GM12891 (cell line): ENCODE results near the gene STXBP4.

Experiments used
- POU2F2 ChIP-seq: IDR thresholded peaks from 2 replicates; pipeline ENCODE4 v1.6.1; 2011; ENCODE audit warnings: low read depth, mild to moderate bottlenecking, control low read depth, low read length, moderate library complexity
- TAF1 ChIP-seq: IDR thresholded peaks from 2 replicates; pipeline ENCODE4 v1.6.1; 2011; ENCODE audit warnings: low read depth, low read length, control low read depth

DNA sequence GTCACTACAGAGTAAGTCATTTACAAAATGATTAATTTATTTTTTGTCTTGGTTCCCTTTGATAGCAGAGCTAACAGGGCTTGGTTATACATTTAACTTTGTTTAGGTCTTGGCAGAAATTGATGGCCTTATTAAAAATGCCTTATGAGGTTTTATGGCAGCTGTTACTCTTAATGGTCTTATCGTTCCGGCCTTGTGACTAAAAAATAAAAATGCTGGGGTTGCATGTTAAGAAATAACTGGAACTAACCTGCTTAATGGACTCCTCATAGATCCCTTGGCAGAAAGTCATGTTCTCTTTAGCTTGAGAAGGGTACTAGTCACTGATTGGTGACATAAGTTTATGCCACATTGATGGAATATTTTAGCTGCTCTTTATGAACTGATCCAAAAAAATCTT is 18.4 kb upstream of the STXBP4 start:
- TF ChIP-seq TAF1 = no peak
- no peak for TF ChIP-seq POU2F2
